ENCODE results near the gene GNAL. TPM values are rescaled to one million over a fixed set of nuclear protein-coding genes. Genes with fewer than 3 reads are reported as not detected.

Gene GNAL
- total RNA-seq, 1 donor from 2014 or later: 2.6 TPM

GRCh38 chr18:11739893-11740292 lies 50.8 kb downstream of the GNAL start:
- Histone ChIP-seq H3K27ac (ENCODE audit: low read depth, low read length) (no peak overlapping the region), H3K9ac (ENCODE audit: low read depth in 1 of 3, low read length in 3 of 3) (no peak overlapping the region)

GRCh38 chr18:11740461-11740860 lies 51.4 kb downstream of the GNAL start:
- no peak overlapping the region for H3K9ac ChIP-seq (ENCODE audit: low read depth in 1 of 3, low read length in 3 of 3)
- H3K4me1 ChIP-seq (ENCODE audit: control insufficient read depth in 3 of 3, insufficient read depth in 3 of 3, low read length in 3 of 3): no peaks in the 10 kb centered on the region
- H3K27ac ChIP-seq (ENCODE audit: low read depth, low read length): no peak overlapping the region
- H3K27me3 ChIP-seq (ENCODE audit: control insufficient read depth in 3 of 3, insufficient read depth in 3 of 3, low read length in 3 of 3): peaks cover 0 to 8% (median 0%) of the 10 kb centered on the region in 3 donors
- H3K36me3 ChIP-seq (ENCODE audit: control insufficient read depth in 3 of 3, insufficient read depth in 3 of 3, low read length in 3 of 3): no peaks in the 10 kb centered on the region
- no peak overlapping the region for H3K4me3 ChIP-seq (ENCODE audit: low read length in 3 of 3)
- H3K9me3 ChIP-seq (ENCODE audit: control insufficient read depth in 3 of 3, low read length in 3 of 3): no peaks in the 10 kb centered on the region

More at GRCh38 chr18:11739893-11740292, 50.8 kb downstream of the GNAL start:
- no peak overlapping the region for H3K4me3 ChIP-seq (ENCODE audit: low read length in 3 of 3)
- H3K27me3 ChIP-seq (ENCODE audit: control insufficient read depth in 3 of 3, insufficient read depth in 3 of 3, low read length in 3 of 3): peaks cover 0 to 8% (median 0%) of the 10 kb centered on the region in 3 donors
- no peaks in the 10 kb centered on the region for H3K36me3 ChIP-seq (ENCODE audit: control insufficient read depth in 3 of 3, insufficient read depth in 3 of 3, low read length in 3 of 3)
- H3K9me3 ChIP-seq (ENCODE audit: control insufficient read depth in 3 of 3, low read length in 3 of 3): no peaks in the 10 kb centered on the region
- no peaks in the 10 kb centered on the region for H3K4me1 ChIP-seq (ENCODE audit: control insufficient read depth in 3 of 3, insufficient read depth in 3 of 3, low read length in 3 of 3)

GRCh38 chr18:11741505-11742145 lies 52.6 kb downstream of the GNAL start:
- no peaks in the 10 kb centered on the region for H3K9me3 ChIP-seq (ENCODE audit: control insufficient read depth in 3 of 3, low read length in 3 of 3)
- H3K27me3 ChIP-seq (ENCODE audit: control insufficient read depth in 3 of 3, insufficient read depth in 3 of 3, low read length in 3 of 3): peaks cover 0 to 8% (median 0%) of the 10 kb centered on the region in 3 donors
- H3K36me3 ChIP-seq (ENCODE audit: control insufficient read depth in 3 of 3, insufficient read depth in 3 of 3, low read length in 3 of 3): no peaks in the 10 kb centered on the region
- no peaks in the 10 kb centered on the region for H3K4me1 ChIP-seq (ENCODE audit: control insufficient read depth in 3 of 3, insufficient read depth in 3 of 3, low read length in 3 of 3)
- no peak overlapping the region for H3K4me3 ChIP-seq (ENCODE audit: low read length in 3 of 3)
- H3K27ac ChIP-seq (ENCODE audit: low read depth, low read length): no peak overlapping the region
- no peak overlapping the region for H3K9ac ChIP-seq (ENCODE audit: low read depth in 1 of 3, low read length in 3 of 3)

GRCh38 chr18:11745521-11745920 lies 56.5 kb downstream of the GNAL start:
- Histone ChIP-seq H3K27me3 (ENCODE audit: control insufficient read depth in 3 of 3, insufficient read depth in 3 of 3, low read length in 3 of 3) (peaks cover 11 to 27% (median 12%) of the 10 kb centered on the region in 3 donors), H3K27ac (ENCODE audit: low read depth, low read length) (no peak overlapping the region), H3K4me1 (ENCODE audit: control insufficient read depth in 3 of 3, insufficient read depth in 3 of 3, low read length in 3 of 3) (no peaks in the 10 kb centered on the region), H3K9ac (ENCODE audit: low read depth in 1 of 3, low read length in 3 of 3) (no peak overlapping the region), H3K36me3 (ENCODE audit: control insufficient read depth in 3 of 3, insufficient read depth in 3 of 3, low read length in 3 of 3) (no peaks in the 10 kb centered on the region), H3K9me3 (ENCODE audit: control insufficient read depth in 3 of 3, low read length in 3 of 3) (no peaks in the 10 kb centered on the region), H3K4me3 (ENCODE audit: low read length in 3 of 3) (no peak overlapping the region)

GRCh38 chr18:11747286-11747685 lies 58.2 kb downstream of the GNAL start:
- peaks cover 5 to 11% (median 10%) of the 10 kb centered on the region in 3 donors for H3K4me1 ChIP-seq (ENCODE audit: control insufficient read depth in 3 of 3, insufficient read depth in 3 of 3, low read length in 3 of 3)
- H3K27ac ChIP-seq (ENCODE audit: low read depth, low read length): no peak overlapping the region
- no peak overlapping the region for H3K9ac ChIP-seq (ENCODE audit: low read depth in 1 of 3, low read length in 3 of 3)
- no peaks in the 10 kb centered on the region for H3K36me3 ChIP-seq (ENCODE audit: control insufficient read depth in 3 of 3, insufficient read depth in 3 of 3, low read length in 3 of 3)
- H3K9me3 ChIP-seq (ENCODE audit: control insufficient read depth in 3 of 3, low read length in 3 of 3): no peaks in the 10 kb centered on the region
- H3K4me3 ChIP-seq (ENCODE audit: low read length in 3 of 3): no peak overlapping the region
- H3K27me3 ChIP-seq (ENCODE audit: control insufficient read depth in 3 of 3, insufficient read depth in 3 of 3, low read length in 3 of 3): peaks cover 20 to 43% (median 28%) of the 10 kb centered on the region in 3 donors

- no peak overlapping the region for H3K27ac ChIP-seq (ENCODE audit: low read depth, low read length)
- H3K9ac ChIP-seq (ENCODE audit: low read depth in 1 of 3, low read length in 3 of 3): no peak overlapping the region
- no peaks in the 10 kb centered on the region for H3K9me3 ChIP-seq (ENCODE audit: control insufficient read depth in 3 of 3, low read length in 3 of 3)
- H3K4me1 ChIP-seq (ENCODE audit: control insufficient read depth in 3 of 3, insufficient read depth in 3 of 3, low read length in 3 of 3): peaks cover 5 to 12% (median 10%) of the 10 kb centered on the region in 3 donors
- H3K4me3 ChIP-seq (ENCODE audit: low read length in 3 of 3): no peak overlapping the region
- peaks cover 20 to 42% (median 33%) of the 10 kb centered on the region in 3 donors for H3K27me3 ChIP-seq (ENCODE audit: control insufficient read depth in 3 of 3, insufficient read depth in 3 of 3, low read length in 3 of 3)
- H3K36me3 ChIP-seq (ENCODE audit: control insufficient read depth in 3 of 3, insufficient read depth in 3 of 3, low read length in 3 of 3): no peaks in the 10 kb centered on the region
These were observed 58.7 kb downstream of the GNAL start for GRCh38 chr18:11747731-11748130.

GRCh38 chr18:11749305-11749704 lies 60.2 kb downstream of the GNAL start:
- Histone ChIP-seq H3K4me1 (ENCODE audit: control insufficient read depth in 3 of 3, insufficient read depth in 3 of 3, low read length in 3 of 3) (peaks cover 5 to 12% (median 10%) of the 10 kb centered on the region in 3 donors), H3K27ac (ENCODE audit: low read depth, low read length) (no peak overlapping the region), H3K36me3 (ENCODE audit: control insufficient read depth in 3 of 3, insufficient read depth in 3 of 3, low read length in 3 of 3) (no peaks in the 10 kb centered on the region), H3K9me3 (ENCODE audit: control insufficient read depth in 3 of 3, low read length in 3 of 3) (no peaks in the 10 kb centered on the region), H3K4me3 (ENCODE audit: low read length in 3 of 3) (no peak overlapping the region), H3K27me3 (ENCODE audit: control insufficient read depth in 3 of 3, insufficient read depth in 3 of 3, low read length in 3 of 3) (peaks cover 20 to 39% (median 34%) of the 10 kb centered on the region in 3 donors), H3K9ac (ENCODE audit: low read depth in 1 of 3, low read length in 3 of 3) (no peak overlapping the region)

GRCh38 chr18:11750171-11750570 lies 61.1 kb downstream of the GNAL start:
- Histone ChIP-seq H3K4me3 (ENCODE audit: low read length in 3 of 3) (no peak overlapping the region), H3K36me3 (ENCODE audit: control insufficient read depth in 3 of 3, insufficient read depth in 3 of 3, low read length in 3 of 3) (no peaks in the 10 kb centered on the region), H3K27ac (ENCODE audit: low read depth, low read length) (no peak overlapping the region), H3K9me3 (ENCODE audit: control insufficient read depth in 3 of 3, low read length in 3 of 3) (no peaks in the 10 kb centered on the region), H3K9ac (ENCODE audit: low read depth in 1 of 3, low read length in 3 of 3) (no peak overlapping the region), H3K4me1 (ENCODE audit: control insufficient read depth in 3 of 3, insufficient read depth in 3 of 3, low read length in 3 of 3) (peaks cover 5 to 12% (median 10%) of the 10 kb centered on the region in 3 donors), H3K27me3 (ENCODE audit: control insufficient read depth in 3 of 3, insufficient read depth in 3 of 3, low read length in 3 of 3) (peaks cover 20 to 39% (median 34%) of the 10 kb centered on the region in 3 donors)

GRCh38 chr18:11750581-11751310 lies 61.7 kb downstream of the GNAL start:
- no peak overlapping the region for H3K9ac ChIP-seq (ENCODE audit: low read depth in 1 of 3, low read length in 3 of 3)
- no peaks in the 10 kb centered on the region for H3K36me3 ChIP-seq (ENCODE audit: control insufficient read depth in 3 of 3, insufficient read depth in 3 of 3, low read length in 3 of 3)
- H3K4me3 ChIP-seq (ENCODE audit: low read length in 3 of 3): no peak overlapping the region
- H3K27ac ChIP-seq (ENCODE audit: low read depth, low read length): no peak overlapping the region
- peaks cover 5 to 12% (median 10%) of the 10 kb centered on the region in 3 donors for H3K4me1 ChIP-seq (ENCODE audit: control insufficient read depth in 3 of 3, insufficient read depth in 3 of 3, low read length in 3 of 3)
- H3K27me3 ChIP-seq (ENCODE audit: control insufficient read depth in 3 of 3, insufficient read depth in 3 of 3, low read length in 3 of 3): peaks cover 20 to 39% (median 34%) of the 10 kb centered on the region in 3 donors
- no peaks in the 10 kb centered on the region for H3K9me3 ChIP-seq (ENCODE audit: control insufficient read depth in 3 of 3, low read length in 3 of 3)

Measured in skeletal muscle tissue (tissue), 4 donors.